ENCODE data around the gene SUGCT.

SUGCT gene

DNA sequence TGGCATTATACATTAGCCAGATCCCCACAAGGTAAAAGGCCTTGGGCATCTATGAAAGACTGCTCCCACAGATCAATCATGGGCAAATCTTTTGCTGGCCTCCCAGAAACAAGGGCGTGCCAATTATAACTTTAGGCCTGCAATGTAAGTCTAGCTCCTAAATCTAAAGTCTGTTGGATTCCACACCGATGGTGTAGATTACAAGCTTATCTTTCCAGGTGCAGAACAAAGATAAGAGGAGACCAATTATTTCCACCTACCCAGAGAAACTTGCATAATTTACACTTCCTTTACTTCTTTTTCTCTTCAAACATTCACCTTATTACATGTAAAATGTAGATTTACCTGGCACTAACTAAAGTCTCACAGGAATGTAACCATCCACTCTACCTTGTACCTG is 713.1 kb downstream of the SUGCT start:
- DNase-seq = no peak

DNA sequence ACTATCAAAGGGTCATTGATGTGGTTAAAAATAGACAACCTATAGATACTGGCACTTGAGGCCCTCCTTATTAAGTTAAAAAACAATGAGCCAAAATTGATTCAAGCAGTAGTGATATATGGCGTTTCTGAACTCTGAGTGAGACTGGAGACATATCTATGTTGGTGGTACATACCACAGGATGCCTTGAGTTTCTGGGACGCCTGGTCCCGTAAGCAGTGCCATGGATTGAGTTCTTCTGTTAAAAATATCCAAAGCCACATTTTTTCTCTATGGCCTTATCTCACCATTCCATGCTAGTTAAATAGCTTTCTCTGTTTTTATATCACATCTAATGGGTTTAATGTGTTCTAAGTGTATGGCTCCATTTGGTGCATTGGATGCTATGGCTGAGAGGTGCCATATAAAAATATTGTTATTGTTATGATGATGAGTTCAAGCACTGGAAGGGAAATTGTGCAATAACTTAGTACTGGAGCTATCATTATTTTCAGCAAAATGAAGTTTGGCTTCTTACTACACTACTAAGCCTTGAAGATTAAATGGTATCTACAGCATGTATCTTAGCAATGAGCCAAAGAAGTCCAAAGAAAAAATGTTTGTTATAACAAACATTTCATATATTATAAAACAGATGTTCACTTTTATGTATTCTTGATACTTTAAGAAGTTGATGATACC is 713.9 kb downstream of the SUGCT start:
- DNase-seq = no peak

DNA sequence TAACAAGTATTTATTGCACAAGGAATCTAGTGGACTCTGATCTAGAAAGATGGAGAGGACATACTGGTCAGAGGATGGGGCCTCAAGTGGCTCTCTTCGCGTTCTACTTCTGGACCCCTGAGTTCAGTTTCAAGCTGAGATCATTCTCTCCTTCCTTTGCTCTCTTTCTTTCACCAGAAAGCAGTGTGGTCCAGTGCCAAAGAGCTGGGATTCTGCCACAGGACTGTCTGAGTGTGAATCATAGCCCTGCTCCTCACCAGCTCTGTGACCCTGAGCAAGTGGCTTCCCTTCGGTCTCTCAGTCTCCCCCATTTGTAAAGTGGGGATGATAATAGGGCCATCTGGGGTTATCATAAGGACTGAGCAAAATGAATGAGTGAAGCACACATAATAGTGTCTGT is 715.2 kb downstream of the SUGCT start:
- DNase-seq = no peak

- DNase-seq = no peak
Measured at GRCh38 chr7:40851001-40851400, 716.2 kb downstream of the SUGCT start.

DNA sequence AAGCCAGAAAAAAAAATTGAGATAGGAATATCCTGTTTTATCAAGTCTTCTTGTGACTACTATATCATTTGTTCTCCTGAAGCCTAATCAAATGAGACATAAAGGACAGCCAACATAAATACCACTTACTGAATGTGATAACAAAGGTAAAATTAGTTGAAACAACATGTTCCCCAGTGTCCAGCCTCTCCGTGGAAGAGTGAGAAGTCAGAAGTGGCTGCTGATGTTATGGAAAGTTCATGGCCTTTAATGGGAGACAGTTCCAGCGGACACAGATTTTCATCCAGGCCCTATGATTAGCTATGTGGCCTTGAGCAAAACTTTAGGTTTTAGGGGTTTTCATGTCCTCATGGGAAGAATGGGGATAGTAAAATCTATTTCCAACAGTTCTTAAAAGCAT is 724.3 kb downstream of the SUGCT start:
- DNase-seq = no peak

GRCh38 chr7:40859965-40860543 is 725.2 kb downstream of the SUGCT start:
- DNase-seq = no peak

GRCh38 chr7:40865441-40866233 is 730.8 kb downstream of the SUGCT start:
- no peak for DNase-seq

- DNase-seq = peak; percentile 16
Measured at GRCh38 chr7:40866601-40867000, 731.8 kb downstream of the SUGCT start.

- no peak for DNase-seq
Measured at GRCh38 chr7:40870108-40870507, 735.3 kb downstream of the SUGCT start.

DNA sequence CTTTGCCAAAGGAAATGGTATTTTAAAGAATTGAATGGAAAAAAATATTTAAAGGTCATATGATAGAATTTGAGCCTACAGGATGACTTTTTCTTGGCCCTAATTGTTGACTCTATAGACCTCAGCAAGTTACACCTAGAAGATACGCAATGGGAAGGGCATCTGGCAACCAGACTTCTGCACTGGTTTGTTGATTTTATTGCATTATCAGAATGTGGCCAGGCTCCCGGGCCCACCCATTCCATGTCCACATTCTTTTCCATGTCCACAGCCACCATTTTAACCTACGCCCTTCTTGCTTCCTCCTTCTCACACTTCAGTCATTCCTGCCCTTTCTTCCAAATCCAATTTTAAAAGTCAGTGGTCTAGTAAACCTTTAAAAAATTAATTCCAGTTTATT is 738.4 kb downstream of the SUGCT start:
- DNase-seq = no peak

- no peak for DNase-seq
Measured at GRCh38 chr7:40874756-40875155, 740.0 kb downstream of the SUGCT start.

DNA sequence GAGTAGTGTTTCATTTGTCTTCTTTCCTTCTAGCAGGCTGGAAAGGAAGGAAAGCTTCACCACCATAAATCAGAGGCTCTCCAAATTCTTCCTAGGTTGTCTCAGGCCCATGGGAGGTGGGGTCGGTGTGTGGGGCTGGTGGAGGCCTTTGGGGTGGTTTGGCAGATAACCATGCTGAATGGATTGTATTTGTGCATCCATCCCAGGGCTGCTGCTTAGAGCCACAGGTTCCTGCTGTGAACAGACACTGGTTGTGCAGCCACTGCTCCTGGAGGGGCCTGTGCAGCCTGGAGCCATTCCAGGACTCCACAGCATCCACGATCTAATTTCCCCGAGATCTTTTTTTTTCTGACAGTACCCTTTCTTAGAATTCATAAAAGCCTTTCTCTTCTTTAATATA is 741.8 kb downstream of the SUGCT start:
- no peak for DNase-seq

GRCh38 chr7:40879941-40880543 is 745.2 kb downstream of the SUGCT start:
- DNase-seq = peak; percentile 42

GRCh38 chr7:40880581-40880980 is 745.8 kb downstream of the SUGCT start:
- DNase-seq = peak; percentile 50

GRCh38 chr7:40881405-40881926 is 746.7 kb downstream of the SUGCT start:
- DNase-seq = no peak

DNA sequence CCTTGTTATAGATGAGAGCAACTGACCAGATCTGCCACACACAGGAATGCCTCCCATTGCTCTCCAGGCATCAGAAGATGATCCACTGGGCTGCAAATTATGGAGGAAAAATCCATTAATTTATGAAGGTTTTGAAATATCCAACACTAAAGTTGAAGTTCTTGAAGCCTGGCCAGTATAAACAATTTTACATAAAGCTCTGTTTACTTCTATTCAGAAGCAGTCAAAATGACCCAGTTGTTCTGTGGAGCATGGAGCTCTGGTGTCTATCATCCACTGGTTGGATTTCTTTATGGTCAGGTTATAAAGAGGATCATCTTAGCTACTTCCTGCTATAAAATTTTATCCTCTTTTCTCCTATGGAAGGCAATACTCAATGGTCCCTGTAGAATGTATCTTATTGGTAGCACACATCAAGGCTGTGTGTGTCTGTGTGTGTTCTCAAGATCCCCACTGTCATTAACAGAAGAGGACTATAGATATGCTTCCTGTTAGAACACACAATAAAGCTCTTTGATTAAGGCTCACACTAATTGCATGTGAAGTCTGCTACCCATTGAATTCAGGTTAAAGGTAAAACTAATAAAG is 747.4 kb downstream of the SUGCT start:
- no peak for DNase-seq

- DNase-seq = no peak
Measured at GRCh38 chr7:40883826-40884225, 749.0 kb downstream of the SUGCT start.

GRCh38 chr7:40884241-40884640 is 749.4 kb downstream of the SUGCT start:
- DNase-seq = no peak

DNA sequence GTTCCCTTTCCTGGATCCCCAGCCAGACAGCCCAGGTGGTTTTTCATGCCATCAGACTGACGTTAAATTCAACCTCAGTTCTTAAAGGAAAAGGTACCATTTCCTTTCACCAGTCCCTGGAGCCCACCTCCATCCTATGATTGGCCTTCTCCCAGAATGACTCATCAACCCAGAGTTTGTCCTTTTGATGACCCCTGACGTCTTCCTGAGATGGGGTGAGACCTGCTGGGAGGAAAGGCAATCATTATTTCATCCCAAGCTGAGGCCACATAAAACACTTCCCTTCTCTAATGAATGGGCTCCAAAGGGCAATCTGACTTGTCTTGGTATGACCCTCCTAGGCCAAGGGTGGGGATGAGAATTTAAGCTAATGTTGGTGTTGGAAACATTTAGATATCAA is 750.7 kb downstream of the SUGCT start:
- peak; percentile 23 for DNase-seq

DNA sequence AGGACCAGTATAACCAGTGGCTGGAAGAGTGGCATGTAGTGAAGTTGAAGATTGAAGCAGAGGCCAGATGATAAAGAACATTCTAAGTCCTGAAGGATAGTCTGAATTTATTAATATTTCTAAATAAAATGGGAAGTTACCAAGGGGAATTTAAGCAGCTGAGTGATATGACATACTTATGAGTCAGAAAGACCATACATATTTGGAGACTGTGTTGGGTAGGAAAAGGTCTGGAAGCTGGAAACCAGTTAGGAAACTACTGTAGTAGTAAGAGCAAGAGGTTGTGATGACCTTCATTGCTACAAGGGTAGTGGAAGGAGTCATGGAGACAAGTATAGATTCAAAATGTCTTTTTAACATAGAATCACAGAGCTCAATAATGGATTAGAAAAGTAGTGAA is 752.3 kb downstream of the SUGCT start:
- DNase-seq = peak; percentile 89

GRCh38 chr7:40888499-40888898 is 753.7 kb downstream of the SUGCT start:
- DNase-seq = no peak

DNA sequence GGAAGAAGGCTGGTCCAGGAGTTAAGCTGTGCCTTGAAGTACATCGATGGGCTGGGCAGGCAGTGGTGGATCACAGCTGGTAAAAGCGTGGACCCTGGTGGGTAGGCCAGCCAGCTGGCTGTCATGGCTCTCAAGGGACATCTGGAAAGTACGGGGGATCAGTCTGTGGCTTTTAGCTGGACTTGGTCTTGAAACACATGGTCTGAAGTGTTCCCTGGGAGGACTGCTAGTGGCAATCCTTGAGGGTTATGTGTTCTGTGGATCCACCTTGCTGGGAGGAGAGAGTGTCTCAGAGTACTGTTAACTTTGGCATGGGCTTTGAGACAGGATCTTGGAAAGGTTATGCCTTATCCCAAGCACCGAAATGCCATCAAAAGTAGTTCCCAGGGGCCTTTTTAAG is 754.3 kb downstream of the SUGCT start:
- DNase-seq = no peak

DNA sequence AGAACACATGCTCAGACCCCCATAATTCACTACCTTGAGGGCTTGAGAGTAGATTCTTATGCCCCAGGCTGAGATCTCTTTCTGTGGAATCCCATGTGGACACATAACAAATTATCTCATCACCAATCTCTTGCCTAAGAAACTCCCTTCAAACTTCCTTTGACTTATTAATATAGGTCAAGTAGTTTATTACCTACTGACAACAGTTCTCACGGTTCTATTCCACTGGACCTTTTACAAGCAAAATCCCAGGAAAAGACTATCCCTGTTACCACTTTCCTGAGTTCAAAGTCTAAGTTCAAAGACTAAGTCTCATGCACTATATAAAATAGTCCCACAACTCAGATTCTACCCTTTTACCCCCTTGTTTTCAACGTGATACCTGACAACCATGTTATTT is 754.7 kb downstream of the SUGCT start:
- DNase-seq = no peak

Data from HCEC 1CT (cell line).